GM18519 (cell line): ENCODE results near the gene PAK3.

ENCODE experiments used
- ATAC-seq: cut with Tn5 transposase; IDR thresholded peaks from one replicate; pipeline ENCODE4 v1.9.1; 2021; ENCODE audit warnings: mild to moderate bottlenecking, moderate library complexity; ENCODE audit not compliant: unreplicated experiment, low FRiP score

PAK3 gene

DNA sequence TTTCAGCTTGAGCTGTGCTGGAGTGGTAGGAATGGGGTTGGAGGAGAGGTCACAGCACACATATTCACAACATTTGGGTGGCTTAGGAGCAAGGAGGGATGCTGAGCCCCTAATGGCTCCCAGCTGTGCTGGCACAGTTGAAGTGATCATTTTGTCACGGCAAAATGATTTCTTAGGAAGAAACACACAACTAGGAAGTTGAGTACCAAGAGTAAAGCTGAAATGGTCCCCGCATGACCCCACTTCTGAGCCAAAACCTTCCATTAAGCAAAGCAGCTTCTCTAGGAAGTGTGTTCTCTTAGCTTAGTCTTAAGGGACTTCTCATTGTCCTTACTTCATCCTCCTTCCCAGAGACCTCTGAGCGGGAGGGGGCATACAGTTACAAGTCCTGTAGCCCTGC lies 161.7 kb downstream of the PAK3 start:
- no peak for ATAC-seq

DNA sequence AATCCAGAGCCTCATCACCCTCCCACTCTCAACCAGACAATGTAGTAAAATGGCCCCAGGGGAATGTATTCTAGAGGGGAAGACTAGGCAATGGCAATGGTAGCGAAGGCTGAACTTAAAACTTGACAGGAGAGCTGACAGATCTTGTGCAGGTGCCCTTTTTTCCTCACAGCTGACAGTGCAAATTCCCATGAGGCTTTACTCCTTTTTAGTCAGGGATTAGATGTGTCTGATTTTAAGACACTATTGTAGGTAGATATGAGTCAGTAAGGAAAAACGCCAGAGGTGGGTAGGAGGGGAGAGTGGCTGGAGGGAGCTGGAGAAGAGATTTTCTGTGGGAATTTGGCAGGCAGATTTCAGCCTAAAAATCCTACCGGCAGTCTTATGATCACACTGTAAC lies 163.6 kb downstream of the PAK3 start:
- no peak for ATAC-seq

DNA sequence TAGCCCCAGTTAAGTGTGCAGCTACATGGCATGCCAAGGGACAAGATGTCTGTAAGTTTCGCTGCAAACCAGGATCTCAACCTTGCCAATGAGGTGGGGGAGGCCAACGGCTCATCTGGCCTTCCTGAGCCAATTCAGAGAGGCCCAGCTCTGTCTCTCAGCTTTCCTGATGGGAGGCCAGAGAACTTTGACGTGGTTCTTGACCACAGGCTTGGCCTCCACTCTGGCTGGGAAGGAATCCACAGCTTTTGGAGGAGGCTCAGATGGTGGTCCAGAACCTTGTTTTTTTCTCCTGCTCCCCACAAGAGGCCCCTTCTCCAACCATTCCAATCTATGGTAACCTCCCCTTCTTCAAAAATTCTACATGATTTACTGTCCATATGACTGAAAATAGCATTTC lies 164.5 kb downstream of the PAK3 start:
- ATAC-seq: no peak

DNA sequence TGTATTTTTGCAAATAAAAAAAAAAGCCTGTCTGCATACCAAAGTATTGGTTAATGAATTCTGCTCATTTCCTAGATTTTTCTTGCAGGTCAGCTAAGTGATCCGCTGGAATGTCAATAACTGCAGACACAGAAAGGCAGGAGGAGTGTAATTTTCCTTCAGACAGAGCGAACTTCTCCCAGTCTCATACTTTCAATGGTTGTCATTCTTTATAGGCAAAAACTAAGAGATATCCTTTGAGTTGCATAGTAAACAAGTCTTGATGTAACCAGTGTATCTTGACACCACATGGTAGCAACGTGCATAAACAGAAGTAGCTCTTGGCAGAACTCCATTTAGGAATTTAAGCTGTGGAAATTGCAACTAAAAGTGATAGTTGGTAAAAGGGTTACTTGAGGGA lies 166.1 kb downstream of the PAK3 start:
- no peak for ATAC-seq

DNA sequence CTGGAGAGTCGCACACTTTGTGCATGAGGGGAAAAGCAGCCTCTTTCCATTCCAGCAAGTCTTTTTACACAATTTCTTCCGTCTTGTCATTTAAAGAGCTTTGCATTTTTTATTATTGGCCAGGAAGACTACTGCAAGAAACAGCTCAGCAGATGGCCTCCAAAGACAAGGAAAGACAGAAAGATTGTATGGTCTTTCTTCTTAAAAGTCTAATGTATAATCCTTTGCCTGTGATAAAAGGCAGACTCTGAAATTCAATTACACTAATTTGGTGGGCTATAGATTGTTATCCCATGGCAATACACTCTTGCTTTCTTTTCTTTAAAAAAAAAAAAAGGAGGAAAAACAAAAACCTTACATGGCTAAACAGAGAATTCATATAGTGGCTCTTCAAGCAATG lies 168.4 kb downstream of the PAK3 start:
- no peak for ATAC-seq

DNA sequence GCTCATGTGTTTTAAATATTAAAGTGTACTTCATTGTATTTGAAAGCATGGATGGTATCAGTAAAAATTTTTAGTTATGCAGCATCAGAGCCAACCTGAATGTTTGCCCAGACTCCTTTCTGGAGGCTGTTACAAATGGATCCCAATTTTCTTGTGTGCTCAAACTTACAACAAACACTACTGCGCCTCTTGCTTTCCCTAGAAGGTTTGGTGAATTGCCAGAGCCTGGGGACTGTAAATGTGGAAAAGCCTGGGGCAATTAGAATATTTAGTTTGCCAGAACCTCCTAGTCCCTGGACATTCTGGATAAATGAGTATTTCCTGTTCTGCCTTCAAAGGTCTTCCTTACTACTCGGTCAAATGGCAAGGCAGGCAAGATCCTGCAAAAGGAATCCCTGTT lies 169.5 kb downstream of the PAK3 start:
- ATAC-seq: no peak

DNA sequence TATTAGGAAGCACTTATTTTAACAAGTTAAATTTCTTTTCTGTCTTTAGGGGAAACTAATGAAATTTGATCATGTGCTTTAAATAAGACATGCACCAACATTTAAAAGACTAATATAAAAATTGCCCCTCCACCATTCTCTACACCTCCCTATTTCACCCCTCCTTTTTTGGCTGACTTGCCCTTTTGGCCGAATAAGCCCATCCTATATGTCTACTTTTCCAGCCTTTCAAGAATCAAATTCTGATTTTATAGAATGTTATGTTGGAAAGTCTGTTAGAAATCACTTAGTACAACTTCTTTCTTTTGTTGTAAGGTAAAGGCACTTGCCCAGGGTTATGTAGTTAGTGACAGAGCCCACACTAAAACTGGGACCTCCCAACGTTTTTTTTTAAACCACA lies 172.5 kb downstream of the PAK3 start:
- no peak for ATAC-seq

DNA sequence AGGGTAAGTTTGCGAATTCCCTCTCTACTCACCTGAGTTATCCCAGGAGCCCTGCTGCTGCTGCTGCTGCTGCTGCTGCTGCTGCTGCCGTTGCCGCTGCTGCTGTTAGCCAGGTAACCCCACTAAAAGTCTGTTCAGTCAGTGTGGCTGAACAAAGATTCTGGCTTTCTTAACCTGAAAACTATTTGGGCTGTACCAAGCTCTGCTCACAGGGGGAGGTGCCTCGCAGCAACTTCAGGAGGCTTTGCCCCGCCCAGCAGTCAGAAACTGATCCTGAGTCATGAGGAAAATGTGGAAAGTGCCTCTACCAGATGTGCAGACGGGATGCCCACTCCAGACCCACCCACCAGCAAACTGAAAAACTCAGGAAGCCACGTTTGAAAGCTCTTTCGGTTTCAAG lies 174.3 kb downstream of the PAK3 start, which contains the start of gene CAPN6:
Gene CAPN6, minus strand, starts transcription at position 145 of the 400 bp plus-strand sequence. CDS start 6,547 bp downstream, outside the sequence.
- no peak for ATAC-seq
